ENCODE results near the gene STK11. TPM values are rescaled to one million over a fixed set of nuclear protein-coding genes. Genes with fewer than 3 reads are reported as not detected.

Gene STK11
- total RNA-seq, 3 donors from 2014 or later (not counting 1 experiment from before 2014, with no cell fraction given) = 51.5 to 61.1 (median 54.0) TPM

- WGBS (ENCODE audit: insufficient coverage) = 97% methylated on average over 69 of the region's 69 CpGs
Measured at GRCh38 chr19:1157931-1158884, 47.4 kb upstream of the STK11 start.

GRCh38 chr19:1158885-1159448, 46.6 kb upstream of the STK11 start:
- Mint-ChIP-seq H3K27me3 (ENCODE audit: low read depth in 2 of 2) (no peaks in the 10 kb centered on the region), H3K27ac (no peak overlapping the region), H3K36me3 (no peaks in the 10 kb centered on the region), H3K9me3 (no peaks in the 10 kb centered on the region), H3K4me1 (peaks cover 6 to 12% of the 10 kb centered on the region in 2 donors), H3K4me3 (no peak overlapping the region)
- 98% methylated on average over 32 of the region's 32 CpGs for WGBS (ENCODE audit: insufficient coverage)
- no peaks in the 10 kb centered on the region for H3K9me3 ChIP-seq (ENCODE audit: control insufficient read depth, insufficient read depth, low read length)
- H3K36me3 ChIP-seq (ENCODE audit: control insufficient read depth, insufficient read depth, low read length) = peaks cover 3% of the 10 kb centered on the region
- no peak overlapping the region for H3K4me3 ChIP-seq (ENCODE audit: low read length)
- DNase-seq (no peak), ATAC-seq (no peak)
- no peak overlapping the region for H3K27ac ChIP-seq (ENCODE audit: low read length)
- H3K4me1 ChIP-seq (ENCODE audit: control insufficient read depth, insufficient read depth, low read length) = peaks cover 15% of the 10 kb centered on the region
- intact Hi-C loops (cut with micrococcal nuclease) = no loop called here
- H3K27me3 ChIP-seq (ENCODE audit: control insufficient read depth, insufficient read depth, low read length) = no peaks in the 10 kb centered on the region
- no peak for TF ChIP-seq CTCF (IDR thresholded peaks at IDR 0.05)

More at GRCh38 chr19:1157931-1158884, 47.4 kb upstream of the STK11 start:
- Mint-ChIP-seq H3K27me3 (ENCODE audit: low read depth in 2 of 2) (no peaks in the 10 kb centered on the region), H3K9me3 (no peaks in the 10 kb centered on the region), H3K27ac (no peak overlapping the region), H3K4me1 (peaks cover 6 to 11% of the 10 kb centered on the region in 2 donors), H3K36me3 (no peaks in the 10 kb centered on the region), H3K4me3 (no peak overlapping the region)
- Histone ChIP-seq H3K27ac (ENCODE audit: low read length) (no peak overlapping the region), H3K36me3 (ENCODE audit: control insufficient read depth, insufficient read depth, low read length) (peaks cover 5% of the 10 kb centered on the region), H3K4me1 (ENCODE audit: control insufficient read depth, insufficient read depth, low read length) (peaks cover 15% of the 10 kb centered on the region), H3K27me3 (ENCODE audit: control insufficient read depth, insufficient read depth, low read length) (no peaks in the 10 kb centered on the region), H3K9me3 (ENCODE audit: control insufficient read depth, insufficient read depth, low read length) (no peaks in the 10 kb centered on the region), H3K4me3 (ENCODE audit: low read length) (no peak overlapping the region)
- ATAC-seq (no peak), DNase-seq (no peak)
- intact Hi-C loops (cut with micrococcal nuclease) = no loop called here
- no peak for TF ChIP-seq CTCF (IDR thresholded peaks at IDR 0.05)

- no peak overlapping the region for H3K4me3 ChIP-seq (ENCODE audit: low read length)
- H3K36me3 ChIP-seq (ENCODE audit: control insufficient read depth, insufficient read depth, low read length) = peaks cover 3% of the 10 kb centered on the region
- Mint-ChIP-seq H3K36me3 (no peaks in the 10 kb centered on the region), H3K27me3 (ENCODE audit: low read depth in 2 of 2) (no peaks in the 10 kb centered on the region), H3K4me1 (peaks cover 6 to 13% of the 10 kb centered on the region in 2 donors), H3K4me3 (no peak overlapping the region), H3K9me3 (no peaks in the 10 kb centered on the region), H3K27ac (no peak overlapping the region)
- H3K9me3 ChIP-seq (ENCODE audit: control insufficient read depth, insufficient read depth, low read length) = no peaks in the 10 kb centered on the region
- TF ChIP-seq CTCF (IDR thresholded peaks at IDR 0.05) = no peak
- intact Hi-C loops (cut with micrococcal nuclease) = no loop called here
- ATAC-seq (peak in 1 of 3 donors; percentile 8), DNase-seq (no peak)
- peaks cover 10% of the 10 kb centered on the region for H3K4me1 ChIP-seq (ENCODE audit: control insufficient read depth, insufficient read depth, low read length)
- WGBS (ENCODE audit: insufficient coverage) = 85% methylated on average over 30 of the region's 31 CpGs
- no peaks in the 10 kb centered on the region for H3K27me3 ChIP-seq (ENCODE audit: control insufficient read depth, insufficient read depth, low read length)
- H3K27ac ChIP-seq (ENCODE audit: low read length) = no peak overlapping the region
Measured at GRCh38 chr19:1159864-1160595, 45.5 kb upstream of the STK11 start.
